ENCODE results near the gene FRYL. TPM values are rescaled to one million over a fixed set of nuclear protein-coding genes. Genes with fewer than 3 reads are reported as not detected.

Gene FRYL
- total RNA-seq, 1 experiment from 2014 or later, result 47.7 TPM

- ATAC-seq (no peak), DNase-seq (ENCODE audit: low read depth, low spot score) (no peak)
- TF ChIP-seq POLR2A (IDR thresholded peaks at IDR 0.05; ENCODE audit: borderline replicate concordance, extremely low read depth, insufficient read depth, insufficient read length), result no peak
- no peak for TF ChIP-seq SP1 (IDR thresholded peaks at IDR 0.05; ENCODE audit: low read depth)
- no peak for TF ChIP-seq MAX (IDR thresholded peaks at IDR 0.05)
- no peak for TF ChIP-seq ZNF274 (IDR thresholded peaks at IDR 0.05; ENCODE audit: low read depth, low read length)
- TF ChIP-seq ATF3 (IDR thresholded peaks at IDR 0.05), result no peak
- TF ChIP-seq RAD21 (IDR thresholded peaks at IDR 0.05; ENCODE audit: low read depth), result no peak
- no peak for TF ChIP-seq SIN3A (IDR thresholded peaks at IDR 0.05; ENCODE audit: low read depth)
- no peak for TF ChIP-seq EZH2 (IDR thresholded peaks at IDR 0.05)
- no peak for TF ChIP-seq ZFX (IDR thresholded peaks at IDR 0.05)
- TF ChIP-seq ZBTB33 (IDR thresholded peaks at IDR 0.05; ENCODE audit: extremely low read depth, insufficient replicate concordance, low read length), result no peak
- TF ChIP-seq EGR1 (IDR thresholded peaks at IDR 0.05; ENCODE audit: low read depth), result no peak
- TF ChIP-seq SRF (IDR thresholded peaks at IDR 0.05; ENCODE audit: low read depth), result no peak
- TF ChIP-seq REST (IDR thresholded peaks at IDR 0.05; ENCODE audit: low read depth), result no peak
- TF ChIP-seq EZH2phosphoT487 (IDR thresholded peaks at IDR 0.05; ENCODE audit: borderline replicate concordance), result no peak
- no peak for TF ChIP-seq YY1 (IDR thresholded peaks at IDR 0.05; ENCODE audit: extremely low read depth, insufficient replicate concordance, low read depth, low read length)
- TF ChIP-seq POLR2AphosphoS5 (IDR thresholded peaks at IDR 0.05; ENCODE audit: low read depth, low read length), result no peak
- TF ChIP-seq CBX3 (IDR thresholded peaks at IDR 0.05; ENCODE audit: low read depth), result no peak
- no peak for TF ChIP-seq CEBPB (IDR thresholded peaks at IDR 0.05; ENCODE audit: low read depth)
- no peak for TF ChIP-seq CTCF (IDR thresholded peaks at IDR 0.05 in 2 of 3, conservative IDR thresholded peaks at IDR 0.05 in 1 of 3; ENCODE audit: borderline replicate concordance in 1 of 3, insufficient read depth in 1 of 3, low read depth in 2 of 3, low read length in 2 of 3)
- Histone ChIP-seq H3K27me3 (ENCODE audit: insufficient read depth, low read length) (no peaks in the 10 kb centered on the region), H3K79me2 (ENCODE audit: insufficient read depth, low read length) (no peaks in the 10 kb centered on the region), H3K4me2 (ENCODE audit: low read length) (no peak overlapping the region), H4K20me1 (ENCODE audit: insufficient read depth) (no peaks in the 10 kb centered on the region), H3K9ac (ENCODE audit: low read length) (no peak overlapping the region), H3K9me3 (ENCODE audit: control insufficient read depth in 1 of 2, insufficient read depth in 1 of 2, low read depth in 1 of 2, low read length in 2 of 2) (no peaks in the 10 kb centered on the region), H2AFZ (ENCODE audit: low read depth, low read length, poor library complexity, severe bottlenecking) (no peak overlapping the region), H3K36me3 (ENCODE audit: control insufficient read depth in 1 of 2, insufficient read depth in 2 of 2, low read length in 2 of 2) (0 out of 4 replicates have a peak, but pooled peaks cover 0 to 2% of the 10 kb centered on the region in 2 experiments), H3K4me1 (ENCODE audit: control insufficient read depth in 1 of 2, insufficient read depth in 2 of 2, low read length in 2 of 2) (no peaks in the 10 kb centered on the region), H3K4me3 (replicated peaks in 1 of 2; ENCODE audit: low read depth in 1 of 2, low read length in 2 of 2) (no peak overlapping the region), H3K27ac (ENCODE audit: low read depth, low read length) (no peak overlapping the region), H3K9me2 (ENCODE audit: insufficient read depth) (no peaks in the 10 kb centered on the region)
- no TSS peak for BruUV-seq (replicated peaks)
- intact Hi-C loops (cut with micrococcal nuclease), result no loop called here
- ChIA-PET CTCF (no interaction called here), POLR2A (no interaction called here), RAD21 (ENCODE audit: low non-redundant PET in 1 of 2, low total read pairs in 2 of 2, uncharacterized antibody in 2 of 2, unreplicated experiment in 2 of 2) (no interaction called here)
Observed at GRCh38 chr4:48490680-48491513, 289.2 kb downstream of the FRYL start.

Data from HCT116 (cell line).